ENCODE data around the gene PRSS12. TPM values are rescaled to one million over a fixed set of nuclear protein-coding genes. Genes with fewer than 3 reads are reported as not detected.

PRSS12 gene
- total RNA-seq, 1 experiment from 2014 or later = 5.4 TPM

DNA sequence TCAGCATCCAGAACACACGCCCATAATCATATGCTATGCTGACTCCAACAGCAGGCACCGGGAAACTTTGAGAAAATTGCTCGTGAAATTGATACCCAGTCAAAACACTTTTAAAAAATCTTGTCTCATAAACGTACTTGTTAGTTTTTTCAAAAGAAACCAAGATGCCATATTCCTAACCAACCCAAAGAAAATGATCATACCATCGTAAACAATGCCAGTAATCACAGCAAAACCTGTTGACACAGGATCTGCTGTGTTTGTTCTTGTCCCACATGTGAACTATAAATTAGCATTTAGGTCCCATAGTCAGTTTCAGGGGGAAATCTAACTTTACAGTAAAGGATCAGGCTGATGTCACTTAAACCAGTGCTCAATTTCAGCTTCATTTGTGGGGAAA is 23.0 kb downstream of the PRSS12 start:
- TF ChIP-seq, protein P1, sequence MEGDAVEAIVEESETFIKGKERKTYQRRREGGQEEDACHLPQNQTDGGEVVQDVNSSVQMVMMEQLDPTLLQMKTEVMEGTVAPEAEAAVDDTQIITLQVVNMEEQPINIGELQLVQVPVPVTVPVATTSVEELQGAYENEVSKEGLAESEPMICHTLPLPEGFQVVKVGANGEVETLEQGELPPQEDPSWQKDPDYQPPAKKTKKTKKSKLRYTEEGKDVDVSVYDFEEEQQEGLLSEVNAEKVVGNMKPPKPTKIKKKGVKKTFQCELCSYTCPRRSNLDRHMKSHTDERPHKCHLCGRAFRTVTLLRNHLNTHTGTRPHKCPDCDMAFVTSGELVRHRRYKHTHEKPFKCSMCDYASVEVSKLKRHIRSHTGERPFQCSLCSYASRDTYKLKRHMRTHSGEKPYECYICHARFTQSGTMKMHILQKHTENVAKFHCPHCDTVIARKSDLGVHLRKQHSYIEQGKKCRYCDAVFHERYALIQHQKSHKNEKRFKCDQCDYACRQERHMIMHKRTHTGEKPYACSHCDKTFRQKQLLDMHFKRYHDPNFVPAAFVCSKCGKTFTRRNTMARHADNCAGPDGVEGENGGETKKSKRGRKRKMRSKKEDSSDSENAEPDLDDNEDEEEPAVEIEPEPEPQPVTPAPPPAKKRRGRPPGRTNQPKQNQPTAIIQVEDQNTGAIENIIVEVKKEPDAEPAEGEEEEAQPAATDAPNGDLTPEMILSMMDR (conservative IDR thresholded peaks at IDR 0.05) = no peak
- Histone ChIP-seq H3K79me2 (ENCODE audit: insufficient read depth, low read length) (no peaks in the 10 kb centered on the region), H2BK5ac (ENCODE audit: insufficient read length, low read length) (no peak overlapping the region), H3K18ac (ENCODE audit: insufficient read length, low read depth, low read length) (no peak overlapping the region), H3K4me2 (ENCODE audit: insufficient read depth, insufficient read length, low read length) (no peak overlapping the region), H3K56ac (ENCODE audit: insufficient read length, low read depth, low read length) (no peak overlapping the region), H2BK12ac (ENCODE audit: insufficient read length, low read depth, low read length) (no peak overlapping the region), H3K27ac (ENCODE audit: insufficient read length, low read depth, low read length) (no peak overlapping the region), H3K9me3 (ENCODE audit: control insufficient read depth, low read depth, low read length) (no peaks in the 10 kb centered on the region), H3K4me1 (ENCODE audit: insufficient read depth, low read length) (no peaks in the 10 kb centered on the region; the same call in 1 of the 2 replicates), H3K14ac (ENCODE audit: insufficient read depth, low read length) (no peak overlapping the region), H4K20me1 (ENCODE audit: control insufficient read depth, insufficient read depth, insufficient read length) (no peaks in the 10 kb centered on the region), H2AK5ac (ENCODE audit: insufficient read length, low read length) (no peak overlapping the region), H4K91ac (ENCODE audit: insufficient read length, low read depth, low read length) (no peak overlapping the region), H3K23ac (ENCODE audit: insufficient read length, low read depth, low read length) (no peak overlapping the region), H3T11ph (ENCODE audit: low read length) (no peak overlapping the region), H2AFZ (ENCODE audit: low read length) (no peak overlapping the region), H2BK120ac (ENCODE audit: low read depth, low read length, poor library complexity, severe bottlenecking) (no peak overlapping the region), H3K27me3 (ENCODE audit: insufficient read depth, low read length) (no peaks in the 10 kb centered on the region), H2BK15ac (ENCODE audit: low read depth, low read length) (no peak overlapping the region), H3K9ac (ENCODE audit: extremely low read depth, insufficient read length, low read length) (no peak overlapping the region), H4K8ac (replicated peaks; ENCODE audit: insufficient read length, low read depth, low read length) (no peak overlapping the region), H3K79me1 (ENCODE audit: insufficient read depth, low read depth, low read length, poor library complexity, severe bottlenecking) (no peaks in the 10 kb centered on the region), H3K23me2 (ENCODE audit: insufficient read length, low read depth, low read length, poor library complexity, severe bottlenecking) (no peaks in the 10 kb centered on the region), H2BK20ac (ENCODE audit: low read depth, low read length, poor library complexity, severe bottlenecking) (no peak overlapping the region), H4K5ac (ENCODE audit: insufficient read length, low read depth, low read length) (no peak overlapping the region), H3K4ac (ENCODE audit: low read depth, low read length) (no peak overlapping the region)
- no CpG with 5 or more reads among the region's 5 CpGs for WGBS (ENCODE audit: extremely low coverage, insufficient read length, low lambda C conversion rate)
- Mint-ChIP-seq H3K27ac (no peak overlapping the region), H3K4me1 (peaks cover 4 to 11% of the 10 kb centered on the region in 2 experiments; a peak in 3 of 4 replicates), H3K36me3 (ENCODE audit: insufficient read depth in 1 of 3, low read depth in 3 of 3) (no peaks in the 10 kb centered on the region), H3K27me3 (ENCODE audit: low read depth) (no peaks in the 10 kb centered on the region), H3K9me3 (no peaks in the 10 kb centered on the region), H3K4me3 (no peak overlapping the region)
- DNase-seq = no peak
